GM23338 (cell line): ENCODE data around the gene ZBTB22. TPM values are rescaled to one million over a fixed set of nuclear protein-coding genes. Genes with fewer than 3 reads are reported as not detected.

Source experiments
- ATAC-seq: fragments of 200-7000 bp; cut with Tn5 transposase; 3 replicates; pipeline ENCODE4 v1.9.1; 2020
- DNase-seq: peaks from one replicate; pipeline ENCODE4 v3.0.0-alpha.2; 2015; ENCODE audit warnings: low spot score
- H2AFZ ChIP-seq: fragments of 200-600 bp; sonication (generic); 2 replicates; pipeline ENCODE4 v1.8.0; 2016; ENCODE audit warnings: antibody characterized with exemption, mild to moderate bottlenecking, moderate library complexity
- H3F3A ChIP-seq: fragments of 200-600 bp; sonication (generic); replicated peaks from 2 replicates; pipeline ENCODE4 v1.8.0; 2017; ENCODE audit warnings: antibody characterized with exemption, mixed run types, low read depth
- H3K27ac ChIP-seq: fragments of 200-600 bp; sonication (generic); 2 replicates; pipeline ENCODE4 v1.6.1; 2016; ENCODE audit warnings: low read depth
- H3K27me3 ChIP-seq: fragments of 200-600 bp; sonication (generic); 2 replicates; pipeline ENCODE4 v1.8.0; 2016; ENCODE audit warnings: mild to moderate bottlenecking, mixed run types, moderate library complexity; ENCODE audit not compliant: insufficient read depth
- H3K36me3 ChIP-seq: fragments of 200-600 bp; sonication (generic); 2 replicates; pipeline ENCODE4 v1.8.0; 2016; ENCODE audit warnings: mild to moderate bottlenecking; ENCODE audit not compliant: insufficient read depth
- H3K4me1 ChIP-seq: fragments of 200-600 bp; sonication (generic); 2 replicates; pipeline ENCODE4 v1.8.0; 2016; ENCODE audit warnings: mild to moderate bottlenecking, moderate library complexity; ENCODE audit not compliant: insufficient read depth
- H3K4me2 ChIP-seq: fragments of 200-600 bp; sonication (generic); 2 replicates; pipeline ENCODE4 v1.7.1; 2017; ENCODE audit warnings: mixed run types
- H3K4me3 ChIP-seq: fragments of 200-600 bp; sonication (generic); 2 replicates; pipeline ENCODE4 v1.6.1; 2016; ENCODE audit warnings: mixed run types
- H3K79me2 ChIP-seq: fragments of 200-600 bp; sonication (generic); replicated peaks from 2 replicates; pipeline ENCODE4 v1.8.0; 2017; ENCODE audit warnings: mild to moderate bottlenecking; ENCODE audit not compliant: insufficient read depth
- H3K9me2 ChIP-seq: fragments of 200-600 bp; sonication (generic); 2 replicates; pipeline ENCODE4 v1.8.0; 2017; ENCODE audit not compliant: insufficient read depth
- H4K20me1 ChIP-seq: fragments of 200-600 bp; sonication (generic); replicated peaks from 2 replicates; pipeline ENCODE4 v1.8.0; 2017; ENCODE audit warnings: mild to moderate bottlenecking; ENCODE audit not compliant: insufficient read depth
- H3K27ac Mint-ChIP-seq: 2 replicates; pipeline ENCODE4 v1.8.0; 2020; ENCODE audit warnings: inconsistent platforms, mild to moderate bottlenecking, moderate library complexity, mixed read lengths
- H3K27me3 Mint-ChIP-seq: 3 replicates; pipeline ENCODE4 v1.8.0; 2022; ENCODE audit warnings: low read depth, mild to moderate bottlenecking, moderate library complexity, mixed read lengths, inconsistent platforms; ENCODE audit not compliant: insufficient read depth, poor library complexity
- H3K36me3 Mint-ChIP-seq: 3 replicates; pipeline ENCODE4 v1.8.0; 2021; ENCODE audit warnings: low read depth, mild to moderate bottlenecking, inconsistent platforms, moderate library complexity, mixed read lengths
- H3K4me1 Mint-ChIP-seq: 3 replicates; pipeline ENCODE4 v1.8.0; 2020; ENCODE audit warnings: mild to moderate bottlenecking, inconsistent platforms, mixed read lengths
- H3K4me3 Mint-ChIP-seq: 3 replicates; pipeline ENCODE4 v1.8.0; 2021; ENCODE audit warnings: moderate library complexity, mild to moderate bottlenecking, inconsistent platforms, mixed read lengths
- H3K9me3 Mint-ChIP-seq: 3 replicates; pipeline ENCODE4 v1.8.0; 2020; ENCODE audit warnings: moderate library complexity, mild to moderate bottlenecking, inconsistent platforms, mixed read lengths
- CREB1 ChIP-seq: fragments of 250-450 bp; sonication (Bioruptor Pico); IDR thresholded peaks from 2 replicates; pipeline ENCODE4 v1.5.0; 2020; ENCODE audit warnings: low read depth, mild to moderate bottlenecking, moderate library complexity
- EZH2 ChIP-seq: fragments of 200-600 bp; sonication (generic); IDR thresholded peaks from one replicate; pipeline ENCODE4 v1.8.0; 2017; ENCODE audit warnings: antibody characterized with exemption, mild to moderate bottlenecking, low read depth; ENCODE audit not compliant: unreplicated experiment
- EZH2phosphoT487 ChIP-seq: fragments of 200-600 bp; sonication (generic); IDR thresholded peaks from one replicate; pipeline ENCODE4 v1.8.1; 2018; ENCODE audit warnings: antibody characterized with exemption; ENCODE audit not compliant: unreplicated experiment
- JUNB ChIP-seq: IDR thresholded peaks from one replicate; pipeline ENCODE4 v1.6.1; 2016; ENCODE audit warnings: antibody characterized with exemption; ENCODE audit not compliant: unreplicated experiment
- NANOG ChIP-seq: IDR thresholded peaks from 2 replicates; pipeline ENCODE4 v1.6.1; 2016; ENCODE audit warnings: antibody characterized with exemption, borderline replicate concordance
- POLR2AphosphoS5 ChIP-seq: IDR thresholded peaks from 2 replicates; pipeline ENCODE4 v1.6.1; 2016; ENCODE audit warnings: antibody characterized with exemption, low read depth
- STAT1 ChIP-seq: IDR thresholded peaks from one replicate; pipeline ENCODE4 v1.6.1; 2016; ENCODE audit warnings: antibody characterized with exemption; ENCODE audit not compliant: unreplicated experiment
- ZNF114 ChIP-seq: fragments of 250-450 bp; sonication (Bioruptor Pico); IDR thresholded peaks from 2 replicates; pipeline ENCODE4 v1.5.0; 2020; ENCODE audit warnings: mild to moderate bottlenecking, moderate library complexity
- ZNF331 ChIP-seq: fragments of 250-450 bp; sonication (Bioruptor Pico); IDR thresholded peaks from 2 replicates; pipeline ENCODE4 v1.5.0; 2020; ENCODE audit warnings: low read depth, mild to moderate bottlenecking, moderate library complexity
- polyA plus RNA-seq: library from polyadenylated mRNA; unstranded; fragments of >200 nt; fragmentation: Nextera tagmentation; extraction: Ambion mirVana; gene quantifications from 2 replicates; pipeline ENCODE4 v1.2.1, GENCODE V29; 2016
- total RNA-seq: library from RNA; depleted of rRNA; stranded (reverse); fragments of >200 nt; shearing (Covaris generic); gene quantifications from 2 replicates; pipeline ENCODE4 v1.2.3, GENCODE V29; 2014
- TF ChIP-seq, protein P1 (sequence below), 2 experiments: fragments of 200-600 bp in 1 of 2; sonication (generic) in 1 of 2; conservative IDR thresholded peaks; 2 replicates each; pipeline versions ENCODE4 v1.5.1 to v1.6.1; 2016 to 2017; ENCODE audit warnings: antibody characterized with exemption in 2 of 2, low read depth in 2 of 2, mild to moderate bottlenecking in 2 of 2, moderate library complexity in 1 of 2
- TF ChIP-seq, protein P2 (sequence below): IDR thresholded peaks from one replicate; pipeline ENCODE4 v1.6.1; 2018; ENCODE audit warnings: antibody characterized with exemption; ENCODE audit not compliant: unreplicated experiment
- TF ChIP-seq, protein P3 (sequence below): IDR thresholded peaks from 2 replicates; pipeline ENCODE4 v1.6.1; 2016; ENCODE audit warnings: antibody characterized with exemption
- TF ChIP-seq, protein P4 (sequence below): fragments of 250-450 bp; sonication (Bioruptor Pico); IDR thresholded peaks from 2 replicates; pipeline ENCODE4 v1.5.0; 2020; ENCODE audit warnings: mild to moderate bottlenecking, moderate library complexity

ZBTB22 gene
- total and polyA plus RNA-seq, 2 experiments from 2014 or later, result 3.9 to 7.7 TPM

DNA sequence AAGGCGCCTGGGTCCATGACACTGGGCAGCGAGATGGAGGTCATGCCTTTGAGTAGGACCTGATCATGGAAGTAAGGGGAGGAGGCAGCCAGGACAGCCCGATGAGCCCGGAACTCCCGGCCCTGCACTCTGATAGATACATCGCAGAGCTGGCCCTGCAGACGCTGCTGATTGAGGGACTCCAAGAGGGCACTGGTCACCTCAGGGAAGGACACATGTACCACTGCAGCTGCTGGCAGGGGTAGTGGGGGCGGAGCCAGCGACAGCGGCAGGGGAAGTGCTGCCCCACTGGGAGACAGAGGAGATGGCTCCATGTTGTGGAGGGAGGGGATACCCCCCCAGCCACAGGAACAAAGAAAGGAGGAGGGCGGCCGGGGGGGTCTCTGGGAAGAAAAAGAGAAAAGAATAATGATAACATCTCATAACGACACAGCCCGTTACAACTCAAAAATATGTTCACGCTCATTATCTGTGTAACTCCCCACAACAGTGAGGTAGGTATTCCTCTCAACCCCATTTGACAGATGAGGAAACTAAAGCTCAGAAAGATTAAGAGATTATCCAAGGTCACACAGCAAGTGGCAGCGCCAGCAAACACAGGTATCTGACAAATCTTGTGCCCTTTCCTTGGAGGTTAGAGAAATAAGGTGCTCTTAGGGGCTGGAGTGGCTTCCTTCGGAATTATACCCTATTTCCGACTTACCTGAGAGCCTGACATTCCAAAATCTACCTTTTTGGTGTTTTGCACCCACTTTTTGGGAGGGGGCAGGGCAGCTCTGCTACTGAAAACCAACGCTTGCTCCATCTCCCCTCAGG is 733 bp downstream of the ZBTB22 start:
- H3F3A ChIP-seq, result peaks cover 28% of the 10 kb centered on the region
- H3K27me3 Mint-ChIP-seq, result peaks cover 25% of the 10 kb centered on the region
- peaks cover 14% of the 10 kb centered on the region for H3K36me3 ChIP-seq
- H3K27me3 ChIP-seq, result no peaks in the 10 kb centered on the region
- peak overlapping the region; percentile 50 for H3K4me3 ChIP-seq
- no peaks in the 10 kb centered on the region; the same call in 1 of the 3 replicates for H3K9me3 Mint-ChIP-seq
- no peaks in the 10 kb centered on the region for H3K9me2 ChIP-seq
- H4K20me1 ChIP-seq, result peaks cover 11% of the 10 kb centered on the region
- ATAC-seq (no peak), DNase-seq (no peak)
- peak overlapping the region; percentile 31; the same call in 1 of the 2 replicates for H3K27ac Mint-ChIP-seq
- peaks cover 39% of the 10 kb centered on the region for H3K36me3 Mint-ChIP-seq
- peaks cover 66% of the 10 kb centered on the region for H3K4me1 Mint-ChIP-seq
- peak overlapping the region; percentile 93 for H3K4me3 Mint-ChIP-seq
- H3K4me2 ChIP-seq, result peak overlapping the region; percentile 75
- peaks cover 44% of the 10 kb centered on the region for H3K4me1 ChIP-seq
- no peak for TF ChIP-seq POLR2AphosphoS5
- TF ChIP-seq, protein P1, sequence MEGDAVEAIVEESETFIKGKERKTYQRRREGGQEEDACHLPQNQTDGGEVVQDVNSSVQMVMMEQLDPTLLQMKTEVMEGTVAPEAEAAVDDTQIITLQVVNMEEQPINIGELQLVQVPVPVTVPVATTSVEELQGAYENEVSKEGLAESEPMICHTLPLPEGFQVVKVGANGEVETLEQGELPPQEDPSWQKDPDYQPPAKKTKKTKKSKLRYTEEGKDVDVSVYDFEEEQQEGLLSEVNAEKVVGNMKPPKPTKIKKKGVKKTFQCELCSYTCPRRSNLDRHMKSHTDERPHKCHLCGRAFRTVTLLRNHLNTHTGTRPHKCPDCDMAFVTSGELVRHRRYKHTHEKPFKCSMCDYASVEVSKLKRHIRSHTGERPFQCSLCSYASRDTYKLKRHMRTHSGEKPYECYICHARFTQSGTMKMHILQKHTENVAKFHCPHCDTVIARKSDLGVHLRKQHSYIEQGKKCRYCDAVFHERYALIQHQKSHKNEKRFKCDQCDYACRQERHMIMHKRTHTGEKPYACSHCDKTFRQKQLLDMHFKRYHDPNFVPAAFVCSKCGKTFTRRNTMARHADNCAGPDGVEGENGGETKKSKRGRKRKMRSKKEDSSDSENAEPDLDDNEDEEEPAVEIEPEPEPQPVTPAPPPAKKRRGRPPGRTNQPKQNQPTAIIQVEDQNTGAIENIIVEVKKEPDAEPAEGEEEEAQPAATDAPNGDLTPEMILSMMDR (conservative IDR thresholded peaks at IDR 0.05; ENCODE audit: low read depth in 2 of 2), result no peak
- TF ChIP-seq, protein P2, sequence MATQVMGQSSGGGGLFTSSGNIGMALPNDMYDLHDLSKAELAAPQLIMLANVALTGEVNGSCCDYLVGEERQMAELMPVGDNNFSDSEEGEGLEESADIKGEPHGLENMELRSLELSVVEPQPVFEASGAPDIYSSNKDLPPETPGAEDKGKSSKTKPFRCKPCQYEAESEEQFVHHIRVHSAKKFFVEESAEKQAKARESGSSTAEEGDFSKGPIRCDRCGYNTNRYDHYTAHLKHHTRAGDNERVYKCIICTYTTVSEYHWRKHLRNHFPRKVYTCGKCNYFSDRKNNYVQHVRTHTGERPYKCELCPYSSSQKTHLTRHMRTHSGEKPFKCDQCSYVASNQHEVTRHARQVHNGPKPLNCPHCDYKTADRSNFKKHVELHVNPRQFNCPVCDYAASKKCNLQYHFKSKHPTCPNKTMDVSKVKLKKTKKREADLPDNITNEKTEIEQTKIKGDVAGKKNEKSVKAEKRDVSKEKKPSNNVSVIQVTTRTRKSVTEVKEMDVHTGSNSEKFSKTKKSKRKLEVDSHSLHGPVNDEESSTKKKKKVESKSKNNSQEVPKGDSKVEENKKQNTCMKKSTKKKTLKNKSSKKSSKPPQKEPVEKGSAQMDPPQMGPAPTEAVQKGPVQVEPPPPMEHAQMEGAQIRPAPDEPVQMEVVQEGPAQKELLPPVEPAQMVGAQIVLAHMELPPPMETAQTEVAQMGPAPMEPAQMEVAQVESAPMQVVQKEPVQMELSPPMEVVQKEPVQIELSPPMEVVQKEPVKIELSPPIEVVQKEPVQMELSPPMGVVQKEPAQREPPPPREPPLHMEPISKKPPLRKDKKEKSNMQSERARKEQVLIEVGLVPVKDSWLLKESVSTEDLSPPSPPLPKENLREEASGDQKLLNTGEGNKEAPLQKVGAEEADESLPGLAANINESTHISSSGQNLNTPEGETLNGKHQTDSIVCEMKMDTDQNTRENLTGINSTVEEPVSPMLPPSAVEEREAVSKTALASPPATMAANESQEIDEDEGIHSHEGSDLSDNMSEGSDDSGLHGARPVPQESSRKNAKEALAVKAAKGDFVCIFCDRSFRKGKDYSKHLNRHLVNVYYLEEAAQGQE, result no peak
- TF ChIP-seq, protein P3, sequence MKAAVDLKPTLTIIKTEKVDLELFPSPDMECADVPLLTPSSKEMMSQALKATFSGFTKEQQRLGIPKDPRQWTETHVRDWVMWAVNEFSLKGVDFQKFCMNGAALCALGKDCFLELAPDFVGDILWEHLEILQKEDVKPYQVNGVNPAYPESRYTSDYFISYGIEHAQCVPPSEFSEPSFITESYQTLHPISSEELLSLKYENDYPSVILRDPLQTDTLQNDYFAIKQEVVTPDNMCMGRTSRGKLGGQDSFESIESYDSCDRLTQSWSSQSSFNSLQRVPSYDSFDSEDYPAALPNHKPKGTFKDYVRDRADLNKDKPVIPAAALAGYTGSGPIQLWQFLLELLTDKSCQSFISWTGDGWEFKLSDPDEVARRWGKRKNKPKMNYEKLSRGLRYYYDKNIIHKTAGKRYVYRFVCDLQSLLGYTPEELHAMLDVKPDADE, result no peak
- TF ChIP-seq EZH2, result no peak
- no peak for TF ChIP-seq CREB1 (CRISPR knock-in tag)
- TF ChIP-seq ZNF114 (CRISPR knock-in tag), result no peak
- TF ChIP-seq JUNB, result no peak
- TF ChIP-seq, protein P4, sequence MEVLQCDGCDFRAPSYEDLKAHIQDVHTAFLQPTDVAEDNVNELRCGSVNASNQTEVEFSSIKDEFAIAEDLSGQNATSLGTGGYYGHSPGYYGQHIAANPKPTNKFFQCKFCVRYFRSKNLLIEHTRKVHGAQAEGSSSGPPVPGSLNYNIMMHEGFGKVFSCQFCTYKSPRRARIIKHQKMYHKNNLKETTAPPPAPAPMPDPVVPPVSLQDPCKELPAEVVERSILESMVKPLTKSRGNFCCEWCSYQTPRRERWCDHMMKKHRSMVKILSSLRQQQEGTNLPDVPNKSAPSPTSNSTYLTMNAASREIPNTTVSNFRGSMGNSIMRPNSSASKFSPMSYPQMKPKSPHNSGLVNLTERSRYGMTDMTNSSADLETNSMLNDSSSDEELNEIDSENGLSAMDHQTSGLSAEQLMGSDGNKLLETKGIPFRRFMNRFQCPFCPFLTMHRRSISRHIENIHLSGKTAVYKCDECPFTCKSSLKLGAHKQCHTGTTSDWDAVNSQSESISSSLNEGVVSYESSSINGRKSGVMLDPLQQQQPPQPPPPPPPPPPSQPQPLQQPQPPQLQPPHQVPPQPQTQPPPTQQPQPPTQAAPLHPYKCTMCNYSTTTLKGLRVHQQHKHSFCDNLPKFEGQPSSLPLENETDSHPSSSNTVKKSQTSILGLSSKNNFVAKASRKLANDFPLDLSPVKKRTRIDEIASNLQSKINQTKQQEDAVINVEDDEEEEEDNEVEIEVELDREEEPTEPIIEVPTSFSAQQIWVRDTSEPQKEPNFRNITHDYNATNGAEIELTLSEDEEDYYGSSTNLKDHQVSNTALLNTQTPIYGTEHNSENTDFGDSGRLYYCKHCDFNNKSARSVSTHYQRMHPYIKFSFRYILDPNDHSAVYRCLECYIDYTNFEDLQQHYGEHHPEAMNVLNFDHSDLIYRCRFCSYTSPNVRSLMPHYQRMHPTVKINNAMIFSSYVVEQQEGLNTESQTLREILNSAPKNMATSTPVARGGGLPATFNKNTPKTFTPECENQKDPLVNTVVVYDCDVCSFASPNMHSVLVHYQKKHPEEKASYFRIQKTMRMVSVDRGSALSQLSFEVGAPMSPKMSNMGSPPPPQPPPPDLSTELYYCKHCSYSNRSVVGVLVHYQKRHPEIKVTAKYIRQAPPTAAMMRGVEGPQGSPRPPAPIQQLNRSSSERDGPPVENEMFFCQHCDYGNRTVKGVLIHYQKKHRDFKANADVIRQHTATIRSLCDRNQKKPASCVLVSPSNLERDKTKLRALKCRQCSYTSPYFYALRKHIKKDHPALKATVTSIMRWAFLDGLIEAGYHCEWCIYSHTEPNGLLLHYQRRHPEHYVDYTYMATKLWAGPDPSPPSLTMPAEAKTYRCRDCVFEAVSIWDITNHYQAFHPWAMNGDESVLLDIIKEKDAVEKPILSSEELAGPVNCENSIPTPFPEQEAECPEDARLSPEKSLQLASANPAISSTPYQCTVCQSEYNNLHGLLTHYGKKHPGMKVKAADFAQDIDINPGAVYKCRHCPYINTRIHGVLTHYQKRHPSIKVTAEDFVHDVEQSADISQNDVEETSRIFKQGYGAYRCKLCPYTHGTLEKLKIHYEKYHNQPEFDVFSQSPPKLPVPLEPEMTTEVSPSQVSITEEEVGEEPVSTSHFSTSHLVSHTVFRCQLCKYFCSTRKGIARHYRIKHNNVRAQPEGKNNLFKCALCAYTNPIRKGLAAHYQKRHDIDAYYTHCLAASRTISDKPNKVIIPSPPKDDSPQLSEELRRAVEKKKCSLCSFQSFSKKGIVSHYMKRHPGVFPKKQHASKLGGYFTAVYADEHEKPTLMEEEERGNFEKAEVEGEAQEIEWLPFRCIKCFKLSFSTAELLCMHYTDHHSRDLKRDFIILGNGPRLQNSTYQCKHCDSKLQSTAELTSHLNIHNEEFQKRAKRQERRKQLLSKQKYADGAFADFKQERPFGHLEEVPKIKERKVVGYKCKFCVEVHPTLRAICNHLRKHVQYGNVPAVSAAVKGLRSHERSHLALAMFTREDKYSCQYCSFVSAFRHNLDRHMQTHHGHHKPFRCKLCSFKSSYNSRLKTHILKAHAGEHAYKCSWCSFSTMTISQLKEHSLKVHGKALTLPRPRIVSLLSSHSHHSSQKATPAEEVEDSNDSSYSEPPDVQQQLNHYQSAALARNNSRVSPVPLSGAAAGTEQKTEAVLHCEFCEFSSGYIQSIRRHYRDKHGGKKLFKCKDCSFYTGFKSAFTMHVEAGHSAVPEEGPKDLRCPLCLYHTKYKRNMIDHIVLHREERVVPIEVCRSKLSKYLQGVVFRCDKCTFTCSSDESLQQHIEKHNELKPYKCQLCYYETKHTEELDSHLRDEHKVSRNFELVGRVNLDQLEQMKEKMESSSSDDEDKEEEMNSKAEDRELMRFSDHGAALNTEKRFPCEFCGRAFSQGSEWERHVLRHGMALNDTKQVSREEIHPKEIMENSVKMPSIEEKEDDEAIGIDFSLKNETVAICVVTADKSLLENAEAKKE (CRISPR knock-in tag), result no peak
- TF ChIP-seq ZNF331 (CRISPR knock-in tag), result no peak
- TF ChIP-seq EZH2phosphoT487, result no peak
- no peak for TF ChIP-seq NANOG
- no peak for TF ChIP-seq STAT1
- no peak overlapping the region for H2AFZ ChIP-seq
- H3K79me2 ChIP-seq, result peaks cover 31% of the 10 kb centered on the region
- H3K27ac ChIP-seq, result no peak overlapping the region
